Measurements from ENCODE around the gene VAV2.
"Not testable (repeated sequence)": the region's sequence is repeated elsewhere in the genome, so short reads cannot be mapped to it uniquely, and the experiment has no call there.

Gene VAV2

GRCh38 chr9:133767625-133768024, 224.5 kb downstream of the VAV2 start:
- no peak for DNase-seq (ENCODE audit: low read depth)

- DNase-seq (ENCODE audit: low read depth): no peak
Observed at GRCh38 chr9:133767008-133767407, 225.1 kb downstream of the VAV2 start.

- not testable (repeated sequence) for DNase-seq (ENCODE audit: low read depth)
Observed at GRCh38 chr9:133766234-133766633, 225.9 kb downstream of the VAV2 start.

GRCh38 chr9:133763272-133764183, 228.6 kb downstream of the VAV2 start:
- no peak for DNase-seq (ENCODE audit: low read depth)

- DNase-seq (ENCODE audit: low read depth): no peak
Observed at GRCh38 chr9:133762488-133763271, 229.4 kb downstream of the VAV2 start.

GRCh38 chr9:133761641-133762248, 230.4 kb downstream of the VAV2 start:
- no peak for DNase-seq (ENCODE audit: low read depth)

GRCh38 chr9:133760713-133761290, 231.3 kb downstream of the VAV2 start:
- DNase-seq (ENCODE audit: low read depth): no peak

- no peak for DNase-seq (ENCODE audit: low read depth)
Observed at GRCh38 chr9:133759946-133760345, 232.2 kb downstream of the VAV2 start.

GRCh38 chr9:133759146-133759900, 232.8 kb downstream of the VAV2 start:
- DNase-seq (ENCODE audit: low read depth): no peak

- DNase-seq (ENCODE audit: low read depth): no peak
Observed at GRCh38 chr9:133758228-133758627, 233.9 kb downstream of the VAV2 start.

GRCh38 chr9:133754688-133755227, 237.4 kb downstream of the VAV2 start:
- DNase-seq (ENCODE audit: low read depth): no peak

- no peak for DNase-seq (ENCODE audit: low read depth)
Observed at GRCh38 chr9:133754187-133754586, 237.9 kb downstream of the VAV2 start.

GRCh38 chr9:133752739-133753446, 239.2 kb downstream of the VAV2 start:
- no peak for DNase-seq (ENCODE audit: low read depth)

- DNase-seq (ENCODE audit: low read depth): no peak
Observed at GRCh38 chr9:133750982-133751649, 241.0 kb downstream of the VAV2 start.

- DNase-seq (ENCODE audit: low read depth): no peak
Observed at GRCh38 chr9:133747309-133747708, 244.8 kb downstream of the VAV2 start.

GRCh38 chr9:133744528-133744927, 247.6 kb downstream of the VAV2 start:
- DNase-seq (ENCODE audit: low read depth): not testable (repeated sequence)

GRCh38 chr9:133742849-133743444, 249.2 kb downstream of the VAV2 start:
- peak; percentile 51 for DNase-seq (ENCODE audit: low read depth)

GRCh38 chr9:133742251-133742650, 249.9 kb downstream of the VAV2 start:
- no peak for DNase-seq (ENCODE audit: low read depth)

- no peak for DNase-seq (ENCODE audit: low read depth)
Observed at GRCh38 chr9:133741716-133742115, 250.4 kb downstream of the VAV2 start.

GRCh38 chr9:133740911-133741310, 251.2 kb downstream of the VAV2 start:
- DNase-seq (ENCODE audit: low read depth): no peak
